DND-41 (cell line): ENCODE measurements around the gene PDE8A.
A peak's percentile ranks its signal among the peaks of the same experiment; 100 is the strongest.

ENCODE experiments used
- ATAC-seq: fragments of 200-7000 bp; cut with Tn5 transposase; 3 replicates; pipeline ENCODE4 v1.9.1; 2021; ENCODE audit warnings: low read depth; ENCODE audit not compliant: insufficient read depth
- DNase-seq: peaks from one replicate; pipeline ENCODE4 v3.0.0-alpha.2; 2020
- H2AFZ ChIP-seq: 2 replicates; pipeline ENCODE4 v1.6.0; 2012; ENCODE audit warnings: low read depth, low read length
- H3K27ac ChIP-seq: 2 replicates; pipeline ENCODE4 v1.5.1; 2012; ENCODE audit warnings: low read length, inconsistent platforms
- H3K27me3 ChIP-seq: fragments of 200-600 bp; sonication (generic); 2 replicates; pipeline ENCODE4 v1.6.0; 2012; ENCODE audit warnings: low read length, mild to moderate bottlenecking, inconsistent platforms; ENCODE audit not compliant: insufficient read depth, poor library complexity
- H3K36me3 ChIP-seq: 2 replicates; pipeline ENCODE4 v1.5.1; 2012; ENCODE audit warnings: low read length, inconsistent platforms; ENCODE audit not compliant: insufficient read depth
- H3K4me1 ChIP-seq: 2 replicates; pipeline ENCODE4 v1.5.1; 2012; ENCODE audit warnings: mild to moderate bottlenecking, low read length; ENCODE audit not compliant: insufficient read depth
- H3K4me2 ChIP-seq: 2 replicates; pipeline ENCODE4 v1.6.0; 2012; ENCODE audit warnings: mild to moderate bottlenecking, moderate library complexity, low read length, inconsistent platforms; ENCODE audit not compliant: insufficient read depth
- H3K4me3 ChIP-seq, 2 experiments: fragments of 200-600 bp in 1 of 2; shearing (Covaris generic) in 1 of 2; 2 replicates each; pipeline ENCODE4 v1.5.1; 2012 to 2016; ENCODE audit warnings: inconsistent platforms in 2 of 2, low read length in 2 of 2, mild to moderate bottlenecking in 2 of 2, low read depth in 1 of 2, moderate library complexity in 1 of 2
- H3K79me2 ChIP-seq: 2 replicates; pipeline ENCODE4 v1.6.0; 2012; ENCODE audit warnings: low read length, inconsistent platforms; ENCODE audit not compliant: insufficient read depth
- H3K9ac ChIP-seq: 2 replicates; pipeline ENCODE4 v1.6.0; 2012; ENCODE audit warnings: low read depth, mild to moderate bottlenecking, inconsistent platforms, low read length, moderate library complexity
- H3K9me3 ChIP-seq: 2 replicates; pipeline ENCODE4 v1.5.1; 2012; ENCODE audit warnings: low read length, moderate library complexity, mild to moderate bottlenecking, inconsistent platforms; ENCODE audit not compliant: insufficient read depth, severe bottlenecking
- H4K20me1 ChIP-seq: 2 replicates; pipeline ENCODE4 v1.6.0; 2012; ENCODE audit warnings: low read length; ENCODE audit not compliant: insufficient read depth
- CTCF ChIP-seq: IDR thresholded peaks from 2 replicates; pipeline ENCODE4 v1.5.1; 2012; ENCODE audit warnings: borderline replicate concordance, low read length, moderate library complexity, mild to moderate bottlenecking; ENCODE audit not compliant: poor library complexity, severe bottlenecking; ENCODE audit errors: extremely low read depth
- EZH2 ChIP-seq: IDR thresholded peaks from 3 replicates; pipeline ENCODE4 v1.6.1; 2012; ENCODE audit warnings: borderline replicate concordance, low read depth, mild to moderate bottlenecking, moderate library complexity, low read length, inconsistent platforms; ENCODE audit not compliant: severe bottlenecking

PDE8A gene

GRCh38 chr15:85149465-85150129 lies 167.9 kb downstream of the PDE8A start:
- Histone ChIP-seq H3K27me3 (no peaks in the 10 kb centered on the region), H2AFZ (no peak overlapping the region), H3K9ac (no peak overlapping the region), H3K36me3 (no peaks in the 10 kb centered on the region), H3K9me3 (no peaks in the 10 kb centered on the region), H3K4me2 (no peak overlapping the region), H4K20me1 (no peaks in the 10 kb centered on the region), H3K27ac (no peak overlapping the region), H3K79me2 (no peaks in the 10 kb centered on the region), H3K4me3 (no peak overlapping the region), H3K4me1 (peaks cover 16% of the 10 kb centered on the region)
- peak; percentile 86 for ATAC-seq
- no peak for DNase-seq
- TF ChIP-seq CTCF (no peak), EZH2 (no peak)

- no peaks in the 10 kb centered on the region for H3K9me3 ChIP-seq
- H4K20me1 ChIP-seq, result no peaks in the 10 kb centered on the region
- no peak overlapping the region for H2AFZ ChIP-seq
- H3K4me2 ChIP-seq, result no peak overlapping the region
- no peak for DNase-seq
- no peak overlapping the region for H3K9ac ChIP-seq
- no peaks in the 10 kb centered on the region for H3K79me2 ChIP-seq
- no peaks in the 10 kb centered on the region for H3K27me3 ChIP-seq
- no peak for ATAC-seq
- H3K4me1 ChIP-seq, result peaks cover 16% of the 10 kb centered on the region
- H3K36me3 ChIP-seq, result no peaks in the 10 kb centered on the region
- no peak overlapping the region for H3K4me3 ChIP-seq
- H3K27ac ChIP-seq, result no peak overlapping the region
- TF ChIP-seq CTCF (no peak), EZH2 (no peak)
Measured at GRCh38 chr15:85150130-85150480, 168.4 kb downstream of the PDE8A start.

- Histone ChIP-seq H3K4me2 (no peak overlapping the region), H3K79me2 (no peaks in the 10 kb centered on the region), H3K4me3 (no peak overlapping the region), H3K27me3 (peaks cover 3% of the 10 kb centered on the region), H3K27ac (no peak overlapping the region), H3K9ac (no peak overlapping the region), H2AFZ (no peak overlapping the region), H3K9me3 (no peaks in the 10 kb centered on the region), H3K36me3 (no peaks in the 10 kb centered on the region), H3K4me1 (peaks cover 16% of the 10 kb centered on the region), H4K20me1 (no peaks in the 10 kb centered on the region)
- DNase-seq, result no peak
- ATAC-seq, result no peak
- TF ChIP-seq CTCF (no peak), EZH2 (no peak)
Measured at GRCh38 chr15:85151145-85151544, 169.5 kb downstream of the PDE8A start.
